ENCODE data around the gene GSN.

The GSN gene

DNA sequence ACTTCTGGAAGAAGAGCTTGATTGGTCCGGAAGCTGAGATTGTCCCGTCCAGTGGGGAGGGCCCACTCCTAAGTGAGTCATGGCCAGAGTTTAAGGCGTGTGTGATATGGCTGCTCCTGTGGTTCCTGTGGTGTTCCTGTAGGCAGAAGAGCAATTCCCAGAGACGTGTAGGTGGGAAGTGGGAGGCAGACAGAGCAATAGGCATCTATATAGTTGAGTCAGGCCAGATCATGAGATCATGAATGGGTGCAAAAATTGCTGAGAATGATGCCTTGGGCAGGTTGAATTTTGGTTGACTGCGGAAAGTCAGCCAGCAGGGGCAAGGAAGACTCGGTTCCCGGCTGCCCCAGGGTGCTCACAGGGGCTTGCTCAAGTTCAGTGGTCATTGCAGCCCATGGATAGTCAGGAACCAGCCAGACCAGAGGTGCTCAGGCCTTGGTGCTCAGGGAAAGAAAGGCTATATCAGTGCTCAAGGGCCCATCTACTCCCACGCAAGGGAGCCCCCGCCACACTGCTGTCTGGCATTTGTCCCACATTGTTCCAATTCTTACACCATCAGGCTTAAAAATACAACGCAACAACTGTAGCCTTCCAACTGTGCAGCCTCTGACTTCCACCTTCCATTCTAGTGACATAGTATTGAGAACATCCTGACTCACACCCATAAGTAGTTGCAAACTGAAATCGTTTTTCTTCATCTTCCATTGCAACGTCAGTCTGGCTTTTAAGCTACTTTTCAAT is 21.0 kb upstream of the GSN start:
- DNase-seq (ENCODE audit: low read depth) = no peak

DNA sequence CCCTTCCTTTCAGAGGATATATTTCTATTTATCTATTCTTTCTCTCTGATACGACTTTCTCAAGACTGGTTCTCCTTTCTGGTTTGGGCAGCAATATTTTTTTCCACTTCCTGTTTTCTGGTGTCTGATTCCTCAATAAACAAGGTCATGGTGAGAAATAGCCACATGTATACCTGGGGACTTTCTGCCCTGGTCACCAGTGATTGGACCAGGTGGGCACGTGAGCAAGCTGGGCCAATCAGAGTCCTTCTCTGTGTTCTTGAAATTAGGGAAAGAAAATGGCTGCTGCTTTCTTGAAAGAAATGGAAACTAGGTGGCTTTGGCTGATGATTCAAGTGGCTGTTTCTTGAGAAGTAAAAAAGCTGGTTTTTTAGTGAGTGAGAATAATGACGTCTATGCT is 18.4 kb upstream of the GSN start:
- DNase-seq (ENCODE audit: low read depth) = no peak

DNA sequence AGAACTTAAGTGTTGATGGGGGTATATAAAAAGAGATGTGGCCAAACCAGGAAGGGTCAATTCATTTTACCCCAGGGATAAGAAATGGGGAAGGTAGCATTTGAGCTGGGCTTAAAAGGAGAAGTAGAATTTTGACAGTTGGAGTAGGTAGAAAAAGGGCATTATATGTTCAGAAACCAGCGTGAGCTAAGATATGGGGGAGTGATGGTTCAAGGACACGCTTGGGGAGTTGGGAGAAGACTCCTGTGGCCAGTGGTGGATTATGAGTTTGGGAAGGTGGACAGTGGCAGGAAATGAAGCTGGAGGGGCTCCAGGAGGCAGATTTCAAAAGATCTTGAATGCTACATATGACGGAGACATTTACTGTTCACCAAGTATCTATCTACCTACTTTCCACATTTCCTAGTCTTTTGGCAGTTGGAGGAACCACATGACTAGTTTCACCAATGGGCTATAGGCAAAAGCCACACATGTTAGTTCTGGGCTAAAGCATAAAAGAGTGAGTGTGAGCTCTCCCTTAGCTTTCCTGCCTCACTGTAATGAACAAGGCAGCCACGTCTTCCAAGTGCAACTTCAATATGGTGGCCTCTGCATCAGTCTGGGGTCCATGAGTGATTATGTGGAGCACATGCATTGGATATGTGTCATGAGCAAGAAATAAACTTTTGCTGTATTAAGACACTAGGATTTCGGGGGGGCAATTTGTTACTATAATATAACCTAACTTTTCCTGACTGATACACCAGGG is 15.7 kb upstream of the GSN start:
- no peak for DNase-seq (ENCODE audit: low read depth)

DNA sequence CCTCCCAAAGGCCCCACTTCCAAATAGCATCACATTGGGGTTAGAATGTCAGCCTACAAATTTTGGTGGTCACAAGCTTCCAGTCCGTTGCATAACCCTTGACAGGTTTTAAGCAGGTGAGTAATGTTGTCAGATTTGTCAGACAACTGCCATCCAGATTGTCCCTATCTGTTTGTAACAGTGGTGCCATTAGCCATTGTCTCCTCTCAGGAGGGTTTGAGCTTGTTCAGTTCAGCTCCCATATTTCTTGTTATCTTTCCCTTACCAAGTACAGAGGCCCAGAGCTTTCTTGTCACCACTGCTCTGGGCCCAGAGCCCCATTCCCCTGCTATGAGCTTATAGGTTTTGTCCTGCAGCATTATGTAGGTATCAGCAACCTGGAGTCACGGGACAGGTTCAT is 14.8 kb upstream of the GSN start:
- DNase-seq (ENCODE audit: low read depth) = no peak

DNA sequence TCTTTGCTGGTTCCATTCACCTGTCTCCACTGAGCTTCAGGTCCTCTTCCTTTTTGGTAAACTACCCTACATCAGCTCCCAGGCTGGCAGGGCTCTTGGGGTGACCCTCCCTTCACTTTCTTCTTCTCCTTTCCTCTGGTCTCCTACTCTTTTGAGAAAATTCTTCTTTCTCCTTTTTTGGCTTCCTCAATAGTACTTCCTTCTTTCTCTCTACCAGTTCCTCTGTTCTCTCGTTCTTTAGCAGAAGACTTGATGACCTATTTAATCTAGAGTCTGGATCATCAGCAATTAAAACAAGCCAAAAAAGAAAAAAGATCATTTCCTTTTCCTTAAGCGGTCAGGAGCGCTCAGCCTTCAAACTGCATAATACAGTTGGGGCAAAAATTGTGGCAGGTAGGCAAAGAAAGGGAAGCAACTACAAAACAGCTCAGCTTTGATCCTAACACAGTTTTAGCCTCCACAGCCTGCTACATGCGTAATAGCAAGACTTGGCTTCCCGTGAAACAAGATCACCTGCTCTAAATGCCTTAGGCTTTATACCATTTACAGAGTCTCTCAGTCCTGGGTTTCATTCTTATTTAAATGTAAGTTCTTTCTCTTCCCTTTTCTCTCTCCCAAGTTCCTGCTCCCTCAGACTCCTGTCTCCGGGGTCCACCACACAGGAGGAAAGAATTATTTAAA is 14.0 kb upstream of the GSN start:
- DNase-seq (ENCODE audit: low read depth) = no peak

DNA sequence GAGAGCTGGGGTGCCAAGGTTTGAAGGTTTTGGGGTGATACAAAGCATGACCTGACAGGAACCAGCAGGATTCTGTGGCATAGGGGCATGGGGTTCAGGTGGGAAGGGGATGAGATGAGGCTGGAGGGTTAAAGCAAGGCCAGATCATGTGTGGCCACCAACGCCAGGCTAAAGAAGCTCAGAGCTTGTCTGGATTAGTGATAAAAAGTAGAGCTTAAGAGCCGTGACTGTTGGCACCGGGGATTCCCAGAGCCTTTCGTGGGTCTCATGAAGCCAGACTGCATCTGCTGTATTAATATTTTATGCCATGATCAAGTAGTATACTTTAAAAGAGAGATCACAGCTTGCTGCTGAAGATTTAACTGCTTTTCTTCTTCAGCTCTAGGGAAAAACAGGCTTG is 8.5 kb upstream of the GSN start:
- no peak for DNase-seq (ENCODE audit: low read depth)

DNA sequence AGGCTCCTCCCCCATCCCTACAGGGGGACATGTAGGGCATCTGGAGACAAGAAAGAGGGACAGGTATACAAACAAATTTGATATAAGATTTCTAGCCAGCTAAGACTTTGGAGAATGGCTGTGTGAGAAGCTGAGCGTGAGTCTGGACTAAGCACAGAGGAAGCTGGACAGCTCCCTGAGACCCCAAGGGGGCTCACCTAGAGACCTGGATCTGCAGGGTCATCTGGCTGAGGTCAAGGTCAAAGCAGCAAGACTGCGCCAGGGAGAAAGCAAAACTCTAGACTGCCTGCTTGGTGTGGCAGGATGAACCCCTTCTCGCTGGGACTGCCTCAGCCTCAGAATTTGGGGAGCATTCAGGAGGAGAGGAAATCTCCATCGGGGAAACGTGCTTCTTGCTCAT is 8.0 kb upstream of the GSN start:
- DNase-seq (ENCODE audit: low read depth) = no peak

DNA sequence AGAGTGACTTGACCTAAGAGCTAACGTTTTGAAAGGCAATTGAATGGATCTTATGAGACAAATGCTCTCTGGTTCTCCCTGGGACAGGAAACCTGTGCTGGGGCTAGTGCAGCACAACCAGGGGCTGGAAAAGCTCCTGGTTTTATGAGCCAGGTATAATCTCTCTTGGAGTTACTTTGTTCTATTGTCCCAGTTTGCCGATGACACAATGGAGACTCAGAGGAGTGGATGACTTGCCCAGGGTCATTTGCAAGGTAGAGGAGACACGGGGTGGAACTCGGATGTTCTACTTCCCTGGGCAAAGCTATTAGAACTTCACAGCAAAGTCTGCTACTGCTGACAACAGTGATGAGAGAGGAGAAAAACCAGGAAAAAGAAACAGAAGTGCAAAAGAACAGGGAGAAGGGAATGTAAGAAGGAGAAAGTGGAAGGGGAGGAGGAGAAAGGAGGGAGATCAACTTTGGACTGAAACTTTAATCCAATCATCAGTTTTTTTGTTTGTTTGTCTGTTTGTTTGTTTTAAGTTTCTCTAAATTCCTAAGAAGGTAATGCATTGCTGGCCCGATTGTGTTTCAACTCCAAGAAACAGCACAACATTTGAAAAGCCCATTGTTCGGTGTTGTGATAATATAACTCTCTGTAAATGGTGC is 7.4 kb upstream of the GSN start:
- DNase-seq (ENCODE audit: low read depth) = no peak

DNA sequence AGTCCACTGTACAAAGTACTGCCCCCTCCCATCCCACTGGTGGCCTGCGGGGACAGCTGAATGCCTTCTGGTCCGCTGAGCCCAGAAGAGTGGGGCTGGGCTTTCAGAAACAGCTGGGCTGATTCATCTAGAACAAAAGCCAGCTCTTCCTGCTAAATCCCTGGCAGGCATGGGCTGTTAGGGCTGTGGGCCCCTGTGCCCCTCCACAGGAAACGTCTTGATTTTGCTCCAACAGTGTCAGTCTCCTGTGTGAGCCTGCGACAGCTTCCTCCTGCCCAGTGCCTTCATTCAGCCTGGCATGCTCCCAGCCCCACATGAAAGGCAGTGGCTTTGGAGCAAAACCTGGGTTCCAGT is 6.9 kb upstream of the GSN start:
- DNase-seq (ENCODE audit: low read depth) = no peak

DNA sequence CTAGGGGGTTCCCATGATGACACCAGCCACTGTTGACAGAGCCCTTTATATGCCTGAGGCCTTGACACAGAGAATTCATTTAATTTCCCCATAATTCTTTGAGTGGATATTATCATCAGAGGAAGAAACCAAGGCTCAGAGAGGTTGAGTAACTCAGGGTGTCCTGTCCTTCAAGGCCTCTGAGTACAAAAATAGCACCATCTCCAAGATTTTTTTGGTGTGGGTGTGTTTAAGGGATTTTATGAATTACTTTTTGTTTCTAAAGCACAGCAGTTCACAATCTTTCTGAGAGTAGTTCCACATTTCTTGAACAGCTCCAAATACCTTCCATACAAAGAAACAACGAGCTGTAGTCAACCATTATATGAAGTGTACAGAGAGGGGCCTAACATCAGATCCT is 6.2 kb upstream of the GSN start:
- no peak for DNase-seq (ENCODE audit: low read depth)

DNA sequence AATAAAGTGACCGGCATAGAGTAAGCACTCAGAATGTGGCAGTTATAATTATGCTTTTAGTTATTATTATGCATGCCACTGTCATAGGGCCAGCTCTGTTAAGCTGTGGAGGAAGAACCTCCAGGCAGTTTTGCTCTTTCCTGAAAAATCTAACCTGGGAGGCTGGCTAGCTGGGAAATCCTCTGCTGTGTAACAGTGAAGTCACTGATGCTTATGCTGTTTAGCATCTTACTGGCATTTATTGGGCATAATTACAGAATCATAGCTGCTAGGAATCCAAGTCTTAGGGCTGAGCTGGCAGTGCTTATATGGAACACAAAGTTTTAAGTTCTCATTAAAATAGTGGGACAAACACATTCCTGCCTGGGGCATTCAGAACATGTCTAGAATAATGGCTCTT is 5.5 kb upstream of the GSN start:
- DNase-seq (ENCODE audit: low read depth) = no peak

DNA sequence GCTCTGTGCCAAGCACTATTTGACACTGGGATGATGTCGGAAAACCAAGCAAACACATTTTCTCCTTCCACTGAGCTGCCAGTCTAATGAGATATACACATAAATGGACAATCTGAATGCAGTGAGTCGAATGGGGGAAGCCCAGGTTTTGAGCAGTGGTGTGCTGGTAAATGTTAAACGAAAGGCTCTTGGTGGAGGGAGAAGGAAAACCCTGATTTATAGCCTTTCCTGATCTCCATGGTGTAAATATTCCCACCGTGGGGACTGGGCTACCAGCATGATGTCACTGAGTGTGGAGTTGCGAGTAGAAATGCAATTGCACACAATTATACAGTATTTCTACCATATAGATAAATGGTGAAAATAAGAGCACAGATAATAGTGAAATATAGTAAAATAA is 5.0 kb upstream of the GSN start:
- DNase-seq (ENCODE audit: low read depth) = no peak

DNA sequence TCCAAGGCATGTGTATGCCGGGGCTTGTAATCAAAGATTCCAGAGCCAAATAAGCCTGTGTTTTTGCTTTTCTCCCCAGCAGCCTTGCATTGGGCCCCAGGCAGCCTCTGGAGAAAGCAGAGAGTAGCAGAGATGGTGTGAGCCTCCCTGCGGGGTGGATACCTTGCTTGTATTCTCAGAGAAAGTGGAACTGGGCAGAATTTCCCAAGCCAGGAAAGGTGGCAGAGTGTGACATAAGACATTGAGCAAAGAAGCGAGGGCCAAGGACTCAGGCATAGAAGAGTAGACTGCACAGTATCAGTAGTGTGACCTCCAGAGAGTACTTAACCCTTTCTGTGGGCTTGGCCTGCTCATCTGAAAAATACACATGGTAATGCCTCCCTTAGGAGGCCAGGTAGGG is 1.6 kb upstream of the GSN start:
- no peak for DNase-seq (ENCODE audit: low read depth)

DNA sequence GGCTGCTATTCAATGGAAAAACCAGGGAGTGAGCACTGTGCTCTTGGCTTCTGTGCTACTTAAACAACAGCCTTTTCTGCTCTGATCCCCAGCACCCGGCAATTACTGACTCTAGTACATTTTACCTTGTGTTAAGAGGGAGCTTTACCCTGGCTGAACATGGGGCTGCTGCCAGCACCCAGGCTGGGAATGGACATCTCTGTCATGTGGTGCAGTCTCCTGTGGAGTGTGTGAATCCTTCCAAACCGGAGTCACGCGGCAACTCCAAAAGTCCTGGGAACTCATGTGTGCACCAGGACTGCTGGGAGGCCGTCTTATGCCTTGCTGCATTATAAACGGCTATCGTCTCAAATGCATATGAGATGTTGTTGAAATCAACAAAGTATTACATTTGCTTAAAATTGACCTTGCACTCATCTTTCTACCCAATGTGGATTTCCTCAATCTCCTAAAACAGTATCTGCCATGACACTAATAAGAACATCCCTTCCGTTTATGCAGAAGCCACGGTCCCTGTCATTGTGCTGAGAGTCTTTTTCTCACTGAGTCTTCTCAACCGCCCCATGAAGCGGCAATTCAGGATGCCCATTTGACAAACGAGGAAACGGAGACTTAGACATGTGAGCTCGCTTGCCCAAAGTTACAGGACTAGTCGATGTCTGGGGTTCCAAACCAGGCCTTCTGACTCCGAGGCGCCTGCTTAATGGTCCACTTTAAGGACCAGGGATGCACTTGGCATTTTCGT is 884 bp upstream of the GSN start:
- no peak for DNase-seq (ENCODE audit: low read depth)

DNA sequence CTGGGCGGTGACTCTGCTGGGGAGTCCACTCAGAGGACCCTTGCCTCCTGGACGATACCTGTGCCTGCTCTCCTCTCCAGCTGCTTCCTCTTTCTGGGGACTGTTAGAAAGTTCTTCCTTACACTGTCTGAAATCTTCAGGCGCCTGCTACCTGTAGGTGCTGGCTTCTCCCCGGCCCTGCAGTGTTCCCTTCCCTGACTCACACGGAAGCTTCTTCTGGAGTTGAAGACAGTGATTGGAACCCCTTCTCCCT is 562 bp downstream of the GSN start:
- DNase-seq (ENCODE audit: low read depth) = no peak

DNA sequence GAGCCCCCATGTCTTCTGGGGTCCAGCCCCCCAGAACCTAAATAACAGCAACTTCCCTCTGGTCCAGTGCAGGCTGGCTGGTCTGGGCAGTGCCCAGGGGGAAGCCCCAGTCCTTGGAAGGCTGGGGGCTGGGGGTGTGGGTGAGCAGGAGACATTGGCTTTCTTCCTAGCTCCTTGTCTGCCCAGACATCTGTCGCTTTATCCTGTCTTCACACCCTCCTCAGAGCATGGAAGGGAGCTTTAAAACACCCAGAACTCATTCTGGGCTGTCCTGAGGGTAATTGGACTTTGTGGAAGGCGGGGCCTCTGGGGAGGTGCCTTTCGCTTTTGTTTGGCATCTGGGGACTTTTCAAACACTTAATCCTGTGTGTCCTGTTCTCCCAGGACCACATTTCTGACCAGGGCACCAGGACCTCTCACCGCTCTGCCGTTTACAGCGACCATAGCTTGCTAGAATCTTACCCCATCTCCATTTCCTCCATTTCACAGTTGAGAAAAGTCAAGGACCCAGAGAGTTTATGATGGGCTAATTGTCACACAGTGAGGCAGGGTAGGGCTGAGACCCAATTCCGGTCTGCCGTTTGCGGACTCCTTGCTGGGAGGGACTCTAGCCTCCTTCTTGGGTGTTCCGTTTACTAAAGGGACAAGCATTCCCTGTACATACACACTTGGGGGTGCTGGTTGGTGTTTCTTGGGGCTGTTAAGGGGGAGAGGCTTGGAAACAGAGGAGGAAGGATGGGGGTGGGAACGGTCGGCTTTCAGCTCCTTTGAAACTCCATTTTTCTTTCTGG is 1.1 kb downstream of the GSN start:
- no peak for DNase-seq (ENCODE audit: low read depth)

DNA sequence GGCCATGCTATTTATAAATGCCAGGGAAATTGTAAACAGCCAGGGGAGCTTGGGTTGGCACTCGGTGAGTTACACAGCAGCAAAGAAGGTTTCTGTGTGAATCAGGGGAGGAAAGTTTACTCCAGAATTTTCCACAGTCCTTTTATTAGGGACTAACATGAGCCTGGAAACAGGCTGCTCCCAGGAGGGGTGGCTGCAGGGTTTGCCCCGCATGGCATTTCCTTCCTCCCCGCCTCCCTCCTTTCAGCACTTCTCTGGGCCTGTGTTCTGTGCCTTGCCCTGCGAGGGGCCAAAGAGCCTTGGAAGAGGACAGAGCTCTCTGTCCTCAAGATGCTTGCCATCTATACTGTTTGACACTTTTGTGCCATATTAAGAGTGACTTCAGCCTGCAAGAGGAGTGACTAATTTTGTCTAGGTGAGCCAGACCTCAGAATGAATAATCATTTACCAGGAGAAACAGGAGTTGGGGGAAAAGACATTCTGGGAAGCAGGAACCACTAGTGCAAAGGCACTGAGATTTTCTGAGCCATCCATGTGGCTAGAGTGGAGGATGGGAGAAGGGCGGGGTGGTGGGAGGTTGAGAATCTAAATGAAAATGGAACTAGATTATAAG is 1.8 kb downstream of the GSN start:
- DNase-seq (ENCODE audit: low read depth) = no peak

DNA sequence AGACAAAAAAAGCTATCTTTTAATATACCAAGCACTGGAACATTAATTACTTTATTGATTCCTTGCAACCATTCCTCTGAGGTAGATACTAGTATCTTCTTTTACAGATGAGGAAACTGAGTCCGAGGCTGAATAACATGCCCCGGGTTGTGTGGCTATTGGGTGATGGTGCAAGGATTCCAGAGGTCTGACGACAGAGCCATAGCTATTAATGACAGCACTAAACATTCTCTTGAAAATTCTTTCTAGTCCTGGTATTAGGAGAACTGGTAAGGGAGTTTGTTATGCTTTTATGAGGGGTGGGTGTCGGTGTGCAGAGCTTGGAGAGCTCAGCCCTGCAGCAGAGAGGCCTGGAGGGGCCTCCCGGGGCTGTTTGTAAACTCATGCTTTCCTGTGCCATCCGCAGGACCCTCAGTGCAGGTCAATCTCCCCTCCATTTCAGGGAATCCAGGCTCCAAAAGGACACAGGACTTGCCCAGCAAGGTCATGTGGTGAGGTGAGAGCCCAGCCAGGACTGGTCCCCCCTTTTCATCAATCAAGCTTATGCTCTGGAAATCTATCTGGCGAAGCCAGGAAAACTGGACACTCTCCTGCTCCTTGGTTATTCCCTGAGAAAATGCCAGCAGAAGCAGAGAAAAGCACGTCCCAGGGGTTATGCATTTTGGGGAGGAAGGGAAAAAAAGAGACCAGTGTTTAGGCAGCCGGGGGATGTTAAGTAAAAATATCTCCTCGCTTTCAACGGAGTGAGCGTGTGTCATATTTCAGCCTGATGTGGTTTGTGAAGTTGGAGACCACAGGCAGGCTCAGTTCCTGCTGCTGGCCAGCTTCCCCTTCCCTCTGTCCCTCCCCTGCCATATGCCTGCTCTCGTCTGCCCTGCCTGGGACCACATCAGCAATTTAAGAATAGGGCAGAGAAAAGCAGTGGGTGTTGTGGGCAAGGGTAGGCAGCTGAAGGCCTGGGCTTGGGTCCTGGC is 3.7 kb downstream of the GSN start:
- no peak for DNase-seq (ENCODE audit: low read depth)

DNA sequence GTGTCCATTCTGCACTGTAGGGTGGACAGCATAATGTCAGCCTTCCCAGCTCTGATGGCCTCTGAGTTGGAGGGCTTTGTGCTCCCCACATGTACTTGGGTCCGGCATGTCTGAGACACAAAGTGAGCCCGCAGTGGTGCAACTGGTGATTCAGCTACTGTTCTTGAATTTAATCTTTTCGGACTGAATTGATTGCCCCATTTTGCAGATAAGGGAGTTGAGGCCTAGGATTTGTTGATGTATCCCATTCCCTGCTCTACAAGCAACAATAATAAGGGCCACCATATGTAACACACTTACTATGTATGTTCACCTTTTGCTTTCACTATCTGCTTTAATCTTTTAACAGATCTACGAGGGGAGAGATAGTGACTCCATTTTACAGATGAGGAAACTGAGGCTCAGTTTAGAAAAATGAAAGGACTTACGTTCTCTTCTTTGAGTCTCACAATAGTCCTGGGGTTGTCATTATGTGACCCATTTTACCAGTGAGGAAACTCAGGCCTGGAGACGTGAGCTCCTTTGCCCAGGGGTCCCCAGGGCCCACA is 4.5 kb downstream of the GSN start:
- no peak for DNase-seq (ENCODE audit: low read depth)
